Measurements from ENCODE around the gene MED20.

MED20 gene

DNA sequence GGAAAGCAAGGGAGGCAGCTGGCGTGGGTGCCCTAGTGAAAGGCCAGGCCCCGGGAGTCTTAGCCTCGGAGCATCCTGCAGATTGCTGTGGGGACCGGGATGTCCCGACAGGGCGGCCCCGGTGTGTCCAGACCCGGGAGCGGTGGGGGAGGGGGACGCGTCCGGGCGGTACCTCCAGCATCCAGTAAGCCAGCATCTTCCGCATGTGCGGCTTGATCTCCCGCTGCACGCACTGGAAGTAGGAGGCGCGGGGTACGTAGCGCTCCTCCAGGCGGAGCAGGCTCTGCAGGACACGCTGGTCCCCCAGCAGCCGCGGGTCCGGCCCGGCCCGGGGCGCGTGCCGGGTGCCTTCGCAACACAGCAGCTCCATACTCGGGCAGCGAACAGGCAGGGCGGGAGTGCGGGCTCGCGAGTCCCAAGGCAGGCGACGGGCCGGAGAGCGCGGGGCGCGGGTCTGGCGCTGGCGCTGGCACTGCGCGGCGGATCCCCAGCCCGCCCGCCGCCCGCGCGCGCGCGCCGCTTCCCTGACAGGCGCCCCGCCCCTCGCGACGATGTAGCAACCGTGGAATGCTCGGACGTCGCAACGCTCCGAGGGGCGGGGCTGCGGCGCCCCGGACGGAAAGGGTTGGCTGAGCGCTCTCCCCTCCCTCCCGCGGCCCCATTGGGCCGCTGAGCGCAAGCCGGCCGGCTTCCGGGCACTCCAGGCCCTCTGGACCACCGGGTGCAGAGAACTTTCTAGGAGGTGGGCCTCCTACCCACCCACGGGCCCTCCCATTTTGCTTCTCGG lies 20.5 kb upstream of the MED20 start, which contains the start of gene CCND3:
TSS of gene CCND3 (minus strand) at position 529 of the 787 bp plus-strand sequence. CDS start at position 370, 159 bp downstream.
- peak; percentile 57 for DNase-seq (ENCODE audit: low read depth, low spot score)

DNA sequence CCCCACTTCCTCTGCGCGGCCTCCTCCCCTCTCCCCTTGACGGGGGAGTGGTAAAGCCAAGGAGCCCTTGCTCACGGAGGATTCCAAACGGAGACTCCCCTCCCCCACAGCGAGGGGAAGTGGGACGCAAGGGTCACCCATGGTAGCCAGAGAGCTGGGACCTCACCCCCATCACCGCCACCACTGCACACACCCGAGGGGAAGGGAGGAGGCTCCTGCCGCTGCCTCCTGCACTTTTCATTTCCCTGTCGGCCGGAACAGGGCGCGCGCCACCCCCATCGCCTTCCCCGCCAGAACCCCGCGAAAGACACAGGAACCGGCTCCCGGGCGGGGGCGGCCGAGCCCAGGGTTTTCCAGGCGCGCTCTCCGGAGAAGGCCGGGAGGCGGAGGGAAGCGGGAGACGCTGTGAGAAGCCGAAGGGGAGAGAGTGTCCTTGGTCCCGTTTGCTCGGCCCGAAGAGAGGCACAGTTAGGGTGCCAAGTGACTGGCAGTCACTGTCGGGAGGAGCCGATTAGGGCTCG lies 19.9 kb upstream of the MED20 start:
- no peak for DNase-seq (ENCODE audit: low read depth, low spot score)

DNA sequence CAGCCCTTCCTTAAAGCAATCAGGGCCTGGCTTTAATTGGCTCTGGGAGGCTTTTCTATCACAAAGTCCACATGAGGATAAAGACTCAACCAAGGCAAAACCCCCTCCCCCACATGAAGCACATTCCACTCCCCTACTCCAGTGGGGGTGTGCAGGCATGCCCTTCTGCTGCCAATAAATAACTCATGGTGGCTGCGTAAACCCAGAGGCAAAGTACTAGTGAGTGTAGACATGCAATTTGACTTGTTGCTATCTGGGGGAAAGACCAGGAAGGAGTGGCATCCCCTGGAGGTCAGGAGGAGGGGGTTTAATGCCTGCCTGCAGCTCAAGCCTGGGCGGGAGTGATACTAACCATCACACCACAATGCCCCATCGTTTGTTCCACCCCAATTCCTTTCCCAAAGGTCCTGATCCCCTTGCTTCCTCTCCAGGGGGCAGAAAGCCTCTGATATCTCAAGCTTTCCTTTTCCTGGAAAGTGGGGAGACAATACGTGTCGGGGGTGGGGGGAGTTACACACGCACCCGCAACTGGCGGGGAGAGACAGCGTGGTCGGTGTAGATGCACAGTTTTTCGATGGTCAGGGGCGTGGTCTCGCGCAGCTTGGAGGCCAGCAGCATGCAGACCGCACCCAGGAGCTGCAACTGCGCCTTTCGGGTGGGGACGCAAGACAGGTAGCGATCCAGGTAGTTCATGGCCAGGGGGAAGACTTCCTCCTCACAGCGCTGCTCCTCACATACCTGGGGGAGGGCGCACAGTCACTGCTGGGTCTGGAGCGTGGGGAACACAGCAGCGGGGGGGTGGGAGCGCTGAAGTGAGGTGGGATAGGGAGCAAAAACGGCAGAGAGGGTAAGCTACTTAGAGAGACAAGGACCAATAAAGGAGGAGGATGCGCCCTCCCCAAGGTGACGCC lies 19.2 kb upstream of the MED20 start:
- no peak for DNase-seq (ENCODE audit: low read depth, low spot score)

DNA sequence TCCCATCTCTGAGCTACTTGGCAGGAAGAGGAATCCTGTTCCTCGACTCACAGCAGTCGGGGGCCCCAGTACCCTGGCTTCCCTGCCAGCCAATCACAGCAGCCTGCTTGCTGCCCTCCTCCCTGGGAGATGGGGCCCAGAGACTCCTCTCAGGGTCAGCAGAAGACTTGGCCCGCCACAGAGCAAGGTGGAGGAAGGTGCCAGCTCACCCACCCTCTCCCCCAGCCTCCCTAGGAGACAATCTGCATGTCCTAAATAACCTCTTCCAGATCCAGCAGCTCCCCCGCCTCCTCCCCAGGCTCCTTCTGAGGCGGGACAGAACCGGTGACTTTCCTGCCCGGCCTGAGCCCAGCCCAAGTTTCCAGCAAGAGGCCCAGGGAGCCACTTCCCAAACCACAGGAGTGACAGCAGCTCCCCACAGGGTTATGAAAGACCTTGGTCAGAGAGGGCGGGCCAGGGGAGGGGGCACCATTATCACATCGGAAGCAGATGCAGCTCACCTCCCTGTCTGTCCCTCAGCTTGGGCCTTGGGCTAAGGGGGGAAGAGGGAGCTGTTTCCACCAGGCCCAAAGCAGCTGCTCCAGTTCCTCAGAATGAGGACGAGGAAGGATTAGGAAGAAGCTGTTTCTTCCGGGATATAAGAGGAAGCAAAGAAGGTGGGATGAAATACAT lies 18.4 kb upstream of the MED20 start:
- DNase-seq (ENCODE audit: low read depth, low spot score): no peak

DNA sequence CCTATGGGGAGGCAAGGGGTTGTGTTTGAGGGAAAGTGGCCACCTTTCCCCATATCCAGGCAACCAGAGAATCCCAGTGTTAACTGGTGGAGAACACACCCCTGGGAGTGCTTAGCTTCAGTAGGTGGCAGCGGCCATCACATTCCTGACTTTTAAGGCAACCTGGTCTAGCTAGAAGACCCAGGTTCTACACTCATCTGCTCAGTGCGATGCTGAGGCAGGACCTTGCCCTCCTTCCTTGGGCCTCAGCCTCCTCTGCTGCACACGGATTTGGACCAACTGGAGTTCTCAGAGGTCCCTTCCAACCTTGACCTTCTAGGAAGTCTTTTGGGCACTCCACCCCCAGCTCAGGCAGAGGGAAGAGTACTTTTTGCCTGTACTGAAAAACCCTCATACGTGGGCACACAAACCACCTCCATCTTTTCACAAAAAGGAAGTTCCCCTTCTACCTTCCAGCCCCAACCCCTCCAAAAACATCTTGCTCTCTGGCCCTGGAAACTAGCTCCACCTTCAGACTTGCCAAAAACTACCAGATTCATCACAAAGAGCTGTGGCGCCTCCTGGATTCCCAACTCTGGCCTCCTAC lies 17.7 kb upstream of the MED20 start:
- DNase-seq (ENCODE audit: low read depth, low spot score): no peak

DNA sequence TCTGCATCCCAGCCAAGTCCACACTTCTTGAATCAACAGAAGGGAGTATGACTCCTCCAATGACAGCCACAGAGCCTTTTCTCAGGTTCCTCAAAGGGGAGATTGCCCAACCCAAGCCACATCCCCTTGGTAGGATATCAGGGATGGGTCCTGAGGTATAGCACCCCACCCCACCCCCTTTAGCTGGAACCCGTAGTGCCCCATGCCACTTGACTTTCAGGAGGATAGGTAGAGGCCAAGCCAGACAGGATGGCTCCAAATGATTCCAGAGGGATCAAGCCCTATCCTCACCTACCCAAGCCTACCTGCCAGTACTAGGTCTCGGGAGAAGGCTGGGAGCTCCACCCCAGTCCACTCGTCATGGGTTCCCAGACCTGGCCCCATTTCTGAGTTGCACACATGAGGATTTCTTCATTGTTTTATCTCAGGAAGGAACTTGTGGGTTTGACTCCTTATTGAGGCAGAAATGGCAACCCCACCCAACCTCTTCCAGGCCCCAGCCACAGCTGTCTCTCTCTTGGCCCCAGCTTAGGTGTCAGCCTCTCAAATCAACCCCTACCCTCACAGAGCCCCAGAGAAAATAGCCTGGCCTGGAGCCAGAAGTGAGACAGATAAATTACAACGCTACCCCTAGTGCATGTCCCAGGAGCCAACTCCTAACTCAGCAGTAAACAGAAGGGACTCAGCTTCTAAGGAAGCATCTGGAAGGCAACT lies 17.1 kb upstream of the MED20 start:
- DNase-seq (ENCODE audit: low read depth, low spot score): no peak

DNA sequence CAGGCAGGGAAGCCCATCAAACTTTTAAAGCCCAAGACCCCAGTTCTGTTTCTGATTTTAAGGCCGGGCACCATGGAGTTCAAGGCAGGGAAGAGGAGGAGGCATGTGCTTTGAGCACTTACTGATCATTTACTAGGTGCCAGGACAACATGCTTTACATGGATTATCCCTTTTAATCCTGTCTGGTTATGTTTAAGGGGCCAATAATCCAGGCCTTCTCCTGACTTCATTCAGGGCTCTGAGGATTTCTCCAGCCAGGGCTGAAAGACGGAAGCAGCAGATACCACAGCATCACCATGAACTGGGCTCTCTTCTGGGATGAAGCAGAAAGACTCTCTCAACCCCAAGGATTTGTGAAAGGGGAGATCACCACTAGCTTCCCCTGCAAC lies 16.5 kb upstream of the MED20 start:
- no peak for DNase-seq (ENCODE audit: low read depth, low spot score)

DNA sequence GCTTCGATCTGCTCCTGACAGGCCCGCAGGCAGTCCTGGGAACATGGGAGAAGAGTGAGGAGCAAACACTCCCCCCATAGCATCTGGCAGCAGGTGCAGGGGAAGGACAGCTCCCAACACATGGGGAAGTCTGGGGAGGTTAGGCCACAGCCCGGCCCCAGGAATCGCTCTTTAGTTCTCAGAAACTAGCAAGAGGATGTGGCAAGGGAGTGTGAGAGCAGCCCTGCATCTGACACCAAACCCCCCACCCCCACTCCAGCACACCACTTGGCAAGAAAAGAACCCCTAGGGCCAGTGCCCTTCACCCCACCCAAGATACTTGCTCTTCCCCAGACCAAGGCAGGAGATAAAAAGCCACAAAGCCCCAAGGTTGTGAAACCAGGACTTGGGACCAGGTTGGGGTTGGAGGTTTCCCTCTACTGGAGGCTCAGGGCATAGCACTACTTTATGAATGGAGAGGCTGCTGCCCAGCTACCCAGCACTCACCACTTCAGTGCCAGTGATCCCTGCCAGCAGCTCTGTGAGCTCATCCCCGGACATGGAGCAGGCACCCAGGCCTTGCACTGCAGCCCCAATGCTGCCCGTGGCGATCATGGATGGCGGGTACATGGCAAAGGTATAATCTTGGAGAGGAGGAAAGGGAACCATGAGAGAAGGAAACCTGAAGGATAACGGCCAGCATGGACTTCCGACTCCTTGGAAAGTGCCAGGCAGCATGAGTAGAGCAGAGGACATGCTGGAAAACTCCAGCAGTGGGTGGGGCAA lies 15.3 kb upstream of the MED20 start:
- DNase-seq (ENCODE audit: low read depth, low spot score): peak; percentile 27

DNA sequence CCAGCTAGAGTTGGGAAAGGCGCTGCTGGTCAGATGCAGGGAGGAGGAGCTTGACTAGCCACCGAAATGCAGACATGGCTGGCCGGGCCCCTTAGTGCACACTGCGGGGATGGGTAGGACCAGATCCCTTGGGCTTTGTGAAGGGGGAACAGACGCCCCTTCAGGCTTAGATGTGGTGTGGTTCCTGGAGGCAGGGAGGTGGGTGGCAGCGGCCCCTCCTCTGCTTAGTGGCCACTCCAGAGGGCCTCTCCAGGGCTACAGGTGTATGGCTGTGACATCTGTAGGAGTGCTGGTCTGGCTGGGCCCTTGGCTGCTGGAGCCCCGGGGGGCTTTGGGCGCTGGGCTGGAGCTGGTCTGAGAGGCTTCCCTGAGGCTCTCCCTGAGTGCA lies 14.7 kb upstream of the MED20 start:
- DNase-seq (ENCODE audit: low read depth, low spot score): no peak

DNA sequence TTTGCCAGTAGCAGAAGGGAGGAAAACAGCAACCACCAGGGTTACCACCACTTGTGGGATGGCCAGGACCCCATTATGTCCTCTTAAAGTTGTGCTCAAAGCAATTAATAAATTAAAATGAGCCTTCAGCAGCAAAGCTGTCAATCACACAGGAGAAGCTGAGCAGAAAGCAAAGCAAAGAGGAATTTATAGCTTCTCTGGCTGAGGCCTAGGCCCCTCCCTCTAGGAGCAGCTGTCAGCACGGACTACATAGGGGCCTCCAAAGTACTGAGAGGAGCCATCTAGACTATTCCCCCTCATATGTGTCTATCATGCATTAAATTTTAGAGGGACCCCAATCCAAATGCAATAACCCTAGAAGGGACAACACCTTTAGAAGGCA lies 14.2 kb upstream of the MED20 start:
- DNase-seq (ENCODE audit: low read depth, low spot score): no peak

DNA sequence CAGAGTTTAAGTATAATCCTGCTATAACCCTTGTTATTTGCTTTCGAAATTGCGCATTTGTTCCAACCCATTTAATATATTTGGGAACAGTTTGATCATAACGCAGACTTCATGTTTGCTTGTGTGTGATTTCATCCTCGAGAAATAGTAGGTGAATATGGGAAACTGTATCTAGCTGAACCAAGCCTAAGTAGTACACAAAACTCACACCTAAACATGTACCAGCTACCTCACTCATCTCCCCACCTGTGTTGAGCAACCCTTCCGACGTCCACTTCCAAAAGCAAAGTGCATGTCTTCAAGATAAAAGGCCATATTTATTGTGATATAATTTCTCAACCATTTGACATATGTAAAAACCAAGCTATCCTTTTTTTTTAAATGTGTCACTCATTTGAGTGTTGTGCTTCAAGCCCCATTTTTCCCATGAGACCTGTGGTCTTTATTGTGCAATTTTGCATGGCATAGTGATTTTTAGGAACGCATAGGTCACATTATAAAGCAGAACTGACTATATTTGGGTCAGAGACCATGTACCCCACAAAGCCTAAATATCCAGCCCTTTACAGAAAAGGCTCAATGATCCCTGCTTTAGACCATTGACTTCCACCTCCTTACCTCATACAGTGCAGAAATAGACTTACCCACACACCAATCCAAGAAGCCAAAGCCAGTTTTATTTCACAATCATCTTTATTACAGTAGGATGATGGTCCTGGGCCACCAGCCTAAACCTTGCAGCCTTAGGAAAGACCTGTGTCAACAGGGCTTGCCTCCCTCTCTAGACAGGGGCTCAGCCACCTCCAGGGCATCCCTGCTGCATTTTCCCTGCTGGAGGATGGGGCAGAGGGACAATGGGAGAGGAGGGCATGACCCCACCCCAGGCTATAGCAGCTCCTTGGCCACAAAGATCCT lies 13.6 kb upstream of the MED20 start:
- no peak for DNase-seq (ENCODE audit: low read depth, low spot score)

DNA sequence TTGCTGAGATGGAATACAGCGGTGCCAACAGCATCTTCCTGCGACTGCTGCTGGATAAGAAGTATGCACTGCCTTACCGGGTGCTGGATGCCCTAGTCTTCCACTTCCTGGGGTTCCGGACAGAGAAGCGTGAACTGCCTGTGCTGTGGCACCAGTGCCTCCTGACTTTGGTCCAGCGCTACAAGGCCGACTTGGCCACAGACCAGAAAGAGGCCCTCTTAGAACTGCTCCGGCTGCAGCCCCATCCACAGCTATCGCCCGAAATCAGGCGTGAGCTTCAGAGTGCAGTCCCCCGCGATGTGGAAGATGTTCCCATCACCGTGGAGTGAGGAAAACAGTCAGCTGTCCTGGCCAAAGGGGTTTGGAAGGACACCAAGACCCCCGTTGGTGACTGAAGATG lies 11.4 kb upstream of the MED20 start:
- no peak for DNase-seq (ENCODE audit: low read depth, low spot score)

DNA sequence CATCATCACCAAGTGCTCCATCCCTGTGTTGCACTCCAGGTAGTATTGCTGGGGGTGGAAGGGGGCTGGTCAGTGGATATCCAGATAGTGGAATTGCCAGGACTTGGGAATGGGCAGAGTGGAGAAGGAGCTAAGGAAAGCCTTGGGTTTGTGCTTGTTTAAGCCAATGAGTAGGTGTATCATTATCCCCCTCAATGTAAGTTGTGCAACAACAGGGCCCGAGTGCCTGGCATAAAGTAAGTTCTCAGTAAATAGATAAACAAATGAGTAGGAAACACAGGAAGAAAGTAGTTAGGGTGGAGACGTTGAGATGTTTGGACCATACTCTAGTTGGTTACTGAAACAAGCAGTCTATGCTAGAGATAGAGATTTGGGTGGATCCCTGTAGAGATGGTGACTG lies 10.9 kb upstream of the MED20 start:
- DNase-seq (ENCODE audit: low read depth, low spot score): no peak

DNA sequence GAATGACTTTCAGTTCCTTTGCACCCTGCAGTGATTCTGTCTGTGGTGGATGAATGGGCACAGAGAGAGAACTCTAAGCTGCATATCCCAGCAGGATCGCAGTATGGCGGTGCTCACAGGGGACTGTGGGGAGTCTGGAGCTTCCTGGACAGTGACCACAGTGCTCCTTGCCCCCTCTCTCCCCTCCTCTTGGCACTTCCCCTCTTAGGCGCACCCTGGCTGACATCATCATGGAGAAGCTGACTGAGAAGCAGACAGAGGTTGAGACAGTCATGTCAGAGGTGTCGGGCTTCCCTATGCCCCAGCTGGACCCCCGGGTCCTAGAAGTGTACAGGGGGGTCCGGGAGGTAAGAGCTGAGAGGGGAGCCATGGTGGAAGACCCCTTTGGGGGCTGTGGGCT lies 9.0 kb upstream of the MED20 start:
- no peak for DNase-seq (ENCODE audit: low read depth, low spot score)

DNA sequence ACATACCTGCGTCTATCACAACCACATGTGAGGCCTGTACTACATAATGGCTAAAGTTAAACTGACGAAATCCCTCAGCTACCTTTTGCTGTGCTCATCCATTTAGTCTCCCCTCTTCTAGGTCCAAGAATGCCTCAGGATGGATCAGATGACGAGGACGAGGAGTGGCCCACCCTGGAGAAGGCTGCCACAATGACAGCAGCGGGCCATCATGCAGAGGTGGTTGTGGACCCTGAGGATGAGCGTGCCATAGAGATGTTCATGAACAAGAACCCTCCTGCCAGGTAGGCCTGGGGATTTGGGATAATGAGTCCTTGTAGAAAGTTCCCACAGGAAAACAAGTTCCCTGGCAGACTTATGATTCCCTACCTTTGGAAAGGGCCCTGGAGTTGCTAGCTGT lies 6.3 kb upstream of the MED20 start:
- DNase-seq (ENCODE audit: low read depth, low spot score): no peak

DNA sequence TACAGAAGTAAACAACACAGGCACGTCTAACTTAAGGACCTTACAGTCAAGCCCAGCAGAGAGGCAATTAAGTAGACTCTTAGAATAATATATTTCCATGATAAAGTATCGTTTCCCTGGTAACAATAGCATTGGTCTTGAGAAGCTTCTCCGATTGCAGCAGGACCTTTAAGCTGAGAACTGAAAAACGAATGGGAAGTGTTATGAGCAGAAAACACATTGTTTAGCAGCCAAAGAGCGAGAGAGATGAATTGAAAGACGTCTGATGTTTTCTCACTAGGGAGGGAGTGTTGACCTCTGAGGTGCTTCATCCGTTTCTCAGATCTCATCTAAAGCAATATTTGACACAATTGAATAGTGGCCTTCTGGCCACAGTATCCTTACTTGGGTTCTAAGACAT lies 1.2 kb upstream of the MED20 start:
- DNase-seq (ENCODE audit: low read depth, low spot score): no peak

DNA sequence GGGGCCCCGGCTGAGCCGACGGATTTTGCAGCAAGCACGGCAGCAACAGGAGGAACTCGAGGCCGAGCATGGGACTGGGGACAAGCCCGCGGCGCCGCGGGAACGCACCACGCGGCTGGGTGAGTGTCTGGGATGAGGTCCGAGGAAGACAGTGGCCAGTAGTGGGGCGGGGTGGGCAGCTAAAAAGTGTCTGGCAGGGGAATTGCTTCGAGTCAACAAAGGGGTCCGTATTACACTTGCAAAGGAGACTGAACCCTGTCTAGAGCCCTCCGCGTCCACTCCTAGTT lies 716 bp upstream of the MED20 start:
- no peak for DNase-seq (ENCODE audit: low read depth, low spot score)

DNA sequence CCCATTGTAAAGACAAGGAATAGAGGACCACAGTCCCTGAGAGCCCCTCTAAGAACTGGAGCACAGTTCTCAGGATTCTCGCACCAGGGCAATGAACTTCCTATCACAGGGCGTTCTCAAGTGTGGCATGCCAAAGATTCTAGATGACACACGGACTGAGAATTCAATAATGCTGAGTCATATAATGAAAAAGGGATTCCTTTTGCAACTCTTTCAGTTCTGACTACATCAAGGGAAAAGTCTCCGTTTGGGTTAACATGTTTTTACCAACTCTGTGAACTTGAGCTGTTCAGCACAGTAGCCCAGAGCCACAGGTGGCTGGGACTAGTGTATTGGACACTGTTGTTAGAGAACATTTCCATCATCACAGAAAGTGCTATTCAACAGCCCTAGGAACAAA lies 3.4 kb downstream of the MED20 start:
- DNase-seq (ENCODE audit: low read depth, low spot score): no peak

DNA sequence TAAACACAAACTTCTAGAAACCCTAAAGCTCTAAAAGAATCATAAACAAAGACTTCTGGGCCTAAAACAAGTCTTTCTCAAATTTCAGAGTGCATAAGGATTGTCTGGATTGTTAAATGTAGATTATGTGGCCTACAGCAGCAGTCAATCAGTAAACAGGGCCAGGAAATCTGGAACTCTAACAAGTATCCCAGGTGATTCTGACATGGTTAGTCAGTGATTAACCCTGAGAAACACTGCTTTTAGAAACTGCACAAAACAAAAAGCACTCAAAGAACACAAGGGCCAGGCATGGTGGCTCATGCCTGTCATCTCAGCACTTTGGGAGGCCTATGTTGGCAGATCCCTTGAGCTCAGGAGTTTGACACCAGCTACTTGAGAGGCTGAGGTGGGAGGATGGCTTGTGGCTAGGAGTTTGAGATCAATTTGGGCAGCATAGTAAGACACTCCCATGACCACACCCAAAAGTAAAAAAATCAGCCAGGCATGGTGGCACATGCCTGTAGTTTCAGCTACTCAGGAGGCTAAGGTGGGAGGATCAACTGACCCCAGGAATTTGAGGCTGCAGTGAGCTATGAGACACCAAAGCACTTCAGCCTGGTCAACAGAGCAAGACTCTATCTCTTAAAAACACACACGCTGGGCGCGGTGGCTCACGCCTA lies 5.9 kb downstream of the MED20 start:
- DNase-seq (ENCODE audit: low read depth, low spot score): no peak

Data from brain pericyte (primary cell).